Keratinocyte (primary cell): Measurements from ENCODE around the gene TFDP2. TPM values are rescaled to one million over a fixed set of nuclear protein-coding genes. Genes with fewer than 3 reads are reported as not detected.
A peak's percentile ranks its signal among the peaks of the same experiment; 100 is the strongest.

Source experiments
- DNase-seq: peaks from one replicate; pipeline ENCODE4 v3.0.0-alpha.2; 2011; ENCODE audit warnings: low read depth, missing footprints, low spot score
- FAIRE-seq: peaks from 2 replicates; lab custom pipeline; 2011; peaks lifted over from hg19 to GRCh38; lab: Jason Lieb, UNC
- H2AFZ ChIP-seq: 2 replicates; pipeline ENCODE4 v1.6.0; 2012; ENCODE audit warnings: low read length, control low read depth, inconsistent platforms; ENCODE audit not compliant: control insufficient read depth
- H3K27ac ChIP-seq: 2 replicates; pipeline ENCODE4 v1.5.1; 2011; ENCODE audit warnings: low read length; ENCODE audit not compliant: control insufficient read depth, insufficient read depth
- H3K27me3 ChIP-seq: 3 replicates; pipeline ENCODE4 v1.6.0; 2011; ENCODE audit warnings: low read length; ENCODE audit not compliant: control insufficient read depth, insufficient read depth; ENCODE audit errors: extremely low read depth
- H3K36me3 ChIP-seq, 2 experiments: 2 replicates in 1 of 2; 3 replicates in 1 of 2; pipeline ENCODE4 v1.5.1; 2011; ENCODE audit warnings: low read length in 2 of 2, mild to moderate bottlenecking in 1 of 2; ENCODE audit not compliant: control insufficient read depth in 2 of 2, insufficient read depth in 2 of 2; ENCODE audit errors: extremely low read depth in 1 of 2
- H3K4me1 ChIP-seq: 3 replicates; pipeline ENCODE4 v1.5.1; 2011; ENCODE audit warnings: low read length; ENCODE audit not compliant: control insufficient read depth, insufficient read depth; ENCODE audit errors: extremely low read depth
- H3K4me2 ChIP-seq: 3 replicates; pipeline ENCODE4 v1.6.0; 2011; ENCODE audit warnings: low read depth, low read length; ENCODE audit not compliant: control insufficient read depth, insufficient read depth; ENCODE audit errors: extremely low read depth
- H3K4me3 ChIP-seq, 3 experiments: fragments of 200-600 bp in 1 of 3; sonication (generic) in 1 of 3; 2 replicates in 2 of 3; 3 replicates in 1 of 3; pipeline ENCODE4 v1.5.1; 2011 to 2016; ENCODE audit warnings: low read length in 3 of 3, mild to moderate bottlenecking in 3 of 3, control low read depth in 2 of 3, inconsistent platforms in 1 of 3, low read depth in 1 of 3, mixed read lengths in 1 of 3, mixed run types in 1 of 3, moderate library complexity in 1 of 3; ENCODE audit not compliant: control insufficient read depth in 2 of 3, insufficient read depth in 2 of 3; ENCODE audit errors: extremely low read depth in 1 of 3
- H3K79me2 ChIP-seq: 2 replicates; pipeline ENCODE4 v1.6.0; 2012; ENCODE audit warnings: low read length; ENCODE audit not compliant: control insufficient read depth, insufficient read depth
- H3K9ac ChIP-seq: 3 replicates; pipeline ENCODE4 v1.6.0; 2011; ENCODE audit warnings: low read length; ENCODE audit not compliant: control insufficient read depth, insufficient read depth; ENCODE audit errors: extremely low read depth
- H3K9me1 ChIP-seq: 3 replicates; pipeline ENCODE4 v1.6.0; 2011; ENCODE audit warnings: low read length; ENCODE audit not compliant: control insufficient read depth, insufficient read depth; ENCODE audit errors: extremely low read depth
- H3K9me3 ChIP-seq: 2 replicates; pipeline ENCODE4 v1.5.1; 2012; ENCODE audit warnings: low read depth, low read length; ENCODE audit not compliant: control insufficient read depth
- H4K20me1 ChIP-seq: 3 replicates; pipeline ENCODE4 v1.6.0; 2011; ENCODE audit warnings: low read length; ENCODE audit not compliant: control insufficient read depth, insufficient read depth; ENCODE audit errors: extremely low read depth
- EZH2 ChIP-seq: IDR thresholded peaks from one replicate; pipeline ENCODE4 v1.6.1; 2012; ENCODE audit warnings: inconsistent platforms, mild to moderate bottlenecking, low read length, moderate library complexity
- dilution Hi-C: fragments of 300-500 bp; cut with MboI; formaldehyde crosslinking; loops from one replicate; pipeline ENCODE4 v1.7.0; 2020; ENCODE audit warnings: low sequenced_read_pairs; ENCODE audit not compliant: extremely low pct_ligation_motif_present
- polyA plus RNA-seq, 5 experiments: library from polyadenylated mRNA; depleted of rRNA in 3 of 5; stranded (reverse) in 3 of 5; stranded (forward) in 1 of 5; unstranded in 1 of 5; fragments of >200 nt; gene quantifications; 1 replicate in 1 of 5; 2 replicates in 3 of 5; 3 replicates in 1 of 5; pipeline versions ENCODE4 v1.2.1 to v1.2.3, GENCODE V29; 2011 to 2012; ENCODE audit warnings: missing spikeins in 2 of 5, low read depth in 1 of 5, low replicate concordance in 1 of 5
- TF ChIP-seq, protein P1 (sequence below), 3 experiments: IDR thresholded peaks in 1 of 3; conservative IDR thresholded peaks in 1 of 3; optimal IDR thresholded peaks in 1 of 3; 2 replicates in 2 of 3; 3 replicates in 1 of 3; pipeline versions ENCODE3 to v1.5.1; 2011; ENCODE audit warnings: low read length in 3 of 3, mild to moderate bottlenecking in 3 of 3, moderate library complexity in 2 of 3, control low read depth in 1 of 3, inconsistent platforms in 1 of 3; ENCODE audit not compliant: insufficient read depth in 2 of 3; ENCODE audit errors: extremely low read depth in 1 of 3

Gene TFDP2
- polyA plus RNA-seq, 1 donor (not counting 4 experiments of a cell fraction or from before 2014, with no cell fraction given): 40.6 TPM

DNA sequence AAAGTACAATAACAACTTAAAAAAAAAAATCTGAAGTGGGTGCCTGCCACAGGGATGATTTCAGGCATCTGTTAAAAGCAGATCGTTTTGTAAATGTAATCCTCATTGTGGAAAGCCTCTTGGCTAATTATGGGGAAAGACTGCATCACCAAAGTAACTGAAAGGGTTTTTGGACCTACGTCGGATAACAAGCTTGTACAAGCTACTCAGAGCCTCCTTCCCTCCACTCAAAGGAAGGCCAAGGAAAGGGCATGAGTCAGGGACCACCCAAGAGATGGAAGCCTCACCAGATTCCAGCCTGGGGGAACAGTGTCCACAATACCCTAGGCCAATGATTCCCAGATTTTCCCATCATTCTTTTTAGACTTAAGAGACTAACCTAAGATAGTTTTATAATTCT lies 188.6 kb downstream of the TFDP2 start:
- no peak overlapping the region for H3K4me3 ChIP-seq
- peak overlapping the region; percentile 89 for H3K27ac ChIP-seq
- H3K27me3 ChIP-seq: no peaks in the 10 kb centered on the region
- peak overlapping the region; percentile 45 for H3K4me2 ChIP-seq
- peaks cover 4 to 10% of the 10 kb centered on the region in 2 experiments for H3K36me3 ChIP-seq
- no peaks in the 10 kb centered on the region for H4K20me1 ChIP-seq
- H3K79me2 ChIP-seq: no peaks in the 10 kb centered on the region
- FAIRE-seq (no peak), DNase-seq (no peak)
- H3K4me1 ChIP-seq: peaks cover 23% of the 10 kb centered on the region
- TF ChIP-seq, protein P1, sequence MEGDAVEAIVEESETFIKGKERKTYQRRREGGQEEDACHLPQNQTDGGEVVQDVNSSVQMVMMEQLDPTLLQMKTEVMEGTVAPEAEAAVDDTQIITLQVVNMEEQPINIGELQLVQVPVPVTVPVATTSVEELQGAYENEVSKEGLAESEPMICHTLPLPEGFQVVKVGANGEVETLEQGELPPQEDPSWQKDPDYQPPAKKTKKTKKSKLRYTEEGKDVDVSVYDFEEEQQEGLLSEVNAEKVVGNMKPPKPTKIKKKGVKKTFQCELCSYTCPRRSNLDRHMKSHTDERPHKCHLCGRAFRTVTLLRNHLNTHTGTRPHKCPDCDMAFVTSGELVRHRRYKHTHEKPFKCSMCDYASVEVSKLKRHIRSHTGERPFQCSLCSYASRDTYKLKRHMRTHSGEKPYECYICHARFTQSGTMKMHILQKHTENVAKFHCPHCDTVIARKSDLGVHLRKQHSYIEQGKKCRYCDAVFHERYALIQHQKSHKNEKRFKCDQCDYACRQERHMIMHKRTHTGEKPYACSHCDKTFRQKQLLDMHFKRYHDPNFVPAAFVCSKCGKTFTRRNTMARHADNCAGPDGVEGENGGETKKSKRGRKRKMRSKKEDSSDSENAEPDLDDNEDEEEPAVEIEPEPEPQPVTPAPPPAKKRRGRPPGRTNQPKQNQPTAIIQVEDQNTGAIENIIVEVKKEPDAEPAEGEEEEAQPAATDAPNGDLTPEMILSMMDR (optimal IDR thresholded peaks at IDR 0.05 in 1 of 3, IDR thresholded peaks at IDR 0.05 in 1 of 3, conservative IDR thresholded peaks at IDR 0.05 in 1 of 3; ENCODE audit: extremely low read depth in 1 of 3, insufficient read depth in 2 of 3, low read length in 3 of 3): no peak
- no peak for TF ChIP-seq EZH2
- peak overlapping the region; percentile 57 for H3K9ac ChIP-seq
- H3K9me3 ChIP-seq: no peaks in the 10 kb centered on the region
- dilution Hi-C loops: no loop called here
- H3K9me1 ChIP-seq: no peaks in the 10 kb centered on the region
- H2AFZ ChIP-seq: no peak overlapping the region

DNA sequence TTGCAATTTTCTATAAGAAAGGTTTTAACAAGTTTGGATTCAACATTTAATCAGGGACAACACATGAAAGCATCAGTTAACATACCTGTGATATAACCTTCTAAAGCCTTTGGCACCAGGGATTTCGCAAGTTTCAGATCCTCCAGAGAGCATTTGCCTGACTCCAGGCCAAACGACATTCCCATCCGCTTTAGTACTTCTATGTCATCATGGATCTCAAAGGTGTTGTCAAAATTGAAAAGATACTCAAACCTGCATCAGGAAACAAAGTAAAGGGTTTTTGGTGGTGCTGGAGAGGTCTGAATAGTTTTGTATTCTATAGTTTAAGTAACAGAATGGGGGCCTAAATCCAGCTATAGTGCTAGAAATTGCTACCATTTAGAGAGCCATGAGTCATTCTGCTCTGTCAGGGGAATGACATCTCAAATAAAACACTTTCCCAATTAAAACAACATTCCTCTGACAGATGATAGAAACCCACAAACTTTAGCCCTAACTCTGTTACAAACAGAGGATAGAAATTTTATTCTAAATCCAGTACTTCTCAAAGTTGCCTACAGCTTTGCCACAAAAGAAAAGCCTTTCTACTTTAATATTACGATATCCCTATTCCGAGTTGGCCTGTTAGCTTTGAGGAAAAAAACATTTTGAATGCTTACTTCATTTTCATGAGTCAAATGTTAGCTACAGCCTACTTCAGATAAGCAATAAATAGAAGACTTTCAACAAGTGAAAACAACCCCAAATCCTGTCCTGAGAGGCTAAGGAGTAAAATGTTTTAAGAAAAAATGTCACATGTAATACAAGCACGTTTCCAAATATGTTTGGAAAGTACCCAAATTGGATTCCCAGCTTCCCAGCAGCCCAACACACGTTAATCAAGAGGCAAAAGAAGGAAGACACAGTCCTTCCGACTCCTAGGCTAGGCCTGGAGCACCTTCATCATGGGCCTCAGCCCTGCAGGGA lies 189.5 kb downstream of the TFDP2 start:
- no peaks in the 10 kb centered on the region for H4K20me1 ChIP-seq
- peak overlapping the region; percentile 89 for H3K27ac ChIP-seq
- peak overlapping the region; percentile 57 for H3K9ac ChIP-seq
- H3K4me1 ChIP-seq: peaks cover 31% of the 10 kb centered on the region
- peaks cover 4 to 10% of the 10 kb centered on the region in 2 experiments for H3K36me3 ChIP-seq
- H3K27me3 ChIP-seq: no peaks in the 10 kb centered on the region
- H3K9me1 ChIP-seq: no peaks in the 10 kb centered on the region
- H3K9me3 ChIP-seq: no peaks in the 10 kb centered on the region
- H3K4me3 ChIP-seq: peak overlapping the region in 1 of 3 experiments; percentile 31
- FAIRE-seq: peak; percentile 20
- TF ChIP-seq EZH2: no peak
- TF ChIP-seq, protein P1 (optimal IDR thresholded peaks at IDR 0.05 in 1 of 3, IDR thresholded peaks at IDR 0.05 in 1 of 3, conservative IDR thresholded peaks at IDR 0.05 in 1 of 3; ENCODE audit: extremely low read depth in 1 of 3, insufficient read depth in 2 of 3, low read length in 3 of 3): no peak
- peak overlapping the region; percentile 45 for H3K4me2 ChIP-seq
- no peak for DNase-seq
- H3K79me2 ChIP-seq: no peaks in the 10 kb centered on the region
- no peak overlapping the region for H2AFZ ChIP-seq
- dilution Hi-C loops: no loop called here
